Fibroblast of mammary gland (primary cell): ENCODE measurements around the gene SLC10A6.

Experiments
- DNase-seq: peaks from one replicate; pipeline ENCODE4 v3.0.0-alpha.2; 2010; ENCODE audit warnings: low read depth
- H3K4me3 ChIP-seq: 2 replicates; pipeline ENCODE4 v1.5.1; 2011; ENCODE audit warnings: low read depth, mild to moderate bottlenecking, low read length, moderate library complexity; ENCODE audit not compliant: control insufficient read depth
- CTCF ChIP-seq: conservative IDR thresholded peaks from 2 replicates; pipeline ENCODE4 v1.5.1; 2011; ENCODE audit warnings: low read depth, low read length, inconsistent platforms; ENCODE audit not compliant: control insufficient read depth, insufficient read depth

Gene SLC10A6

GRCh38 chr4:86848732-86849619 is at the start of gene SLC10A6:
Gene SLC10A6 (minus strand): TSS chr4:86849384. CDS start chr4:86849115, 269 bp downstream.
- no peak for TF ChIP-seq CTCF
- DNase-seq, result peak; percentile 37
- no peak within 1 kb of the TSS for H3K4me3 ChIP-seq

GRCh38 chr4:86898562-86898961 is 49.4 kb upstream of the SLC10A6 start:
- no peak for DNase-seq
- peak; percentile 10 for TF ChIP-seq CTCF
- H3K4me3 ChIP-seq, result no peak overlapping the region

- H3K4me3 ChIP-seq, result no peak overlapping the region
- TF ChIP-seq CTCF, result no peak
- peak; percentile 52 for DNase-seq
Measured at GRCh38 chr4:86896596-86896995, 47.4 kb upstream of the SLC10A6 start.

- peak; percentile 78 for DNase-seq
- peak; percentile 79 for TF ChIP-seq CTCF
- H3K4me3 ChIP-seq, result no peak overlapping the region
Measured at GRCh38 chr4:86895692-86896488, 46.7 kb upstream of the SLC10A6 start.

GRCh38 chr4:86894455-86894854 is 45.3 kb upstream of the SLC10A6 start:
- no peak for TF ChIP-seq CTCF
- peak; percentile 27 for DNase-seq
- no peak overlapping the region for H3K4me3 ChIP-seq

- TF ChIP-seq CTCF, result no peak
- no peak for DNase-seq
- no peak overlapping the region for H3K4me3 ChIP-seq
Measured at GRCh38 chr4:86893136-86893535, 44.0 kb upstream of the SLC10A6 start.
